BLaER1 treated with 17β-estradiol and CSF1 and Interleukin-3, amounts not matched to agents 10 nM and 100 nM (cell line): ENCODE results near the gene SORL1-AS1.

ENCODE experiments used
- H3K27ac ChIP-seq, 11 experiments: shearing (Covaris generic); formaldehyde crosslinking; 2 replicates each; pipeline ENCODE4 v1.8.1; 2022
- H3K27me3 ChIP-seq, 11 experiments: shearing (Covaris generic); formaldehyde crosslinking; 2 replicates each; pipeline ENCODE4 v1.8.1; 2022
- H3K36me3 ChIP-seq, 11 experiments: shearing (Covaris generic); formaldehyde crosslinking; 2 replicates each; pipeline ENCODE4 v1.8.1; 2022
- H3K4me1 ChIP-seq, 10 experiments: shearing (Covaris generic); formaldehyde crosslinking; 2 replicates each; pipeline ENCODE4 v1.8.1; 2022
- H3K4me2 ChIP-seq, 11 experiments: shearing (Covaris generic); formaldehyde crosslinking; 2 replicates each; pipeline ENCODE4 v1.8.1; 2022
- H3K4me3 ChIP-seq, 10 experiments: shearing (Covaris generic); formaldehyde crosslinking; 2 replicates each; pipeline ENCODE4 v1.8.1; 2022
- H3K9ac ChIP-seq, 11 experiments: shearing (Covaris generic); formaldehyde crosslinking; 2 replicates each; pipeline ENCODE4 v1.8.1; 2022
- H3K9me3 ChIP-seq, 11 experiments: shearing (Covaris generic); formaldehyde crosslinking; replicated peaks in 1 of 11; 2 replicates each; pipeline ENCODE4 v1.8.1; 2022
- H4K20me1 ChIP-seq, 11 experiments: shearing (Covaris generic); formaldehyde crosslinking; 2 replicates each; pipeline ENCODE4 v1.8.1; 2022
- Cebpa-rat ChIP-seq, 11 experiments: shearing (Covaris generic); IDR thresholded peaks; 2 replicates each; pipeline ENCODE4 v1.8.1; 2022

Gene SORL1-AS1

GRCh38 chr11:121452609-121453150, at the start of gene SORL1-AS1:
Gene SORL1-AS1, minus strand, starts transcription at chr11:121452967.
- peak within 1 kb of the TSS; percentile 63 to 82 (median 75) for H3K4me3 ChIP-seq
- peak within 1 kb of the TSS; percentile 92 to 100 (median 99) for H3K4me2 ChIP-seq
- TF ChIP-seq Cebpa-rat (IDR thresholded peaks at IDR 0.05), result no peak
- peaks cover 23 to 61% (median 47%) of the 10 kb centered on the region in 10 experiments; a peak in 19 of 20 replicates for H3K4me1 ChIP-seq
- peaks cover 37 to 49% (median 42%) of the 10 kb centered on the region in 11 experiments for H3K27me3 ChIP-seq
- peak within 1 kb of the TSS in 9 of 11 experiments; percentile 43 to 73 (median 54); a peak in 20 of 22 replicates for H3K27ac ChIP-seq
- H3K9me3 ChIP-seq, result peaks cover 0 to 8% (median 0%) of the 10 kb centered on the region in 11 experiments; a peak in 4 of 22 replicates
- H3K9ac ChIP-seq, result peak within 1 kb of the TSS; percentile 62 to 78 (median 76)
- H3K36me3 ChIP-seq, result no peaks in the 10 kb centered on the region
- H4K20me1 ChIP-seq, result no peaks in the 10 kb centered on the region

- Histone ChIP-seq H3K27ac (no peak overlapping the region), H3K4me3 (no peak overlapping the region), H3K9ac (no peak overlapping the region), H3K4me1 (peaks cover 2 to 18% (median 11%) of the 10 kb centered on the region in 10 experiments; a peak in 18 of 20 replicates), H3K36me3 (peaks cover 4 to 84% (median 67%) of the 10 kb centered on the region in 11 experiments; a peak in 20 of 22 replicates), H4K20me1 (no peaks in the 10 kb centered on the region), H3K9me3 (peaks cover 11 to 76% (median 60%) of the 10 kb centered on the region in 11 experiments), H3K4me2 (no peak overlapping the region), H3K27me3 (peaks cover 0 to 11% (median 0%) of the 10 kb centered on the region in 11 experiments; a peak in 3 of 22 replicates)
- no peak for TF ChIP-seq Cebpa-rat (IDR thresholded peaks at IDR 0.05)
Observed at GRCh38 chr11:121500717-121501116, 48.0 kb upstream of the SORL1-AS1 start.

- H3K27me3 ChIP-seq, result peaks cover 0 to 11% (median 0%) of the 10 kb centered on the region in 11 experiments; a peak in 3 of 22 replicates
- H4K20me1 ChIP-seq, result no peaks in the 10 kb centered on the region
- peaks cover 4 to 80% (median 68%) of the 10 kb centered on the region in 11 experiments; a peak in 20 of 22 replicates for H3K36me3 ChIP-seq
- no peak overlapping the region for H3K4me2 ChIP-seq
- H3K9ac ChIP-seq, result no peak overlapping the region
- H3K4me3 ChIP-seq, result no peak overlapping the region
- no peak overlapping the region for H3K27ac ChIP-seq
- peaks cover 7 to 22% (median 15%) of the 10 kb centered on the region in 10 experiments for H3K4me1 ChIP-seq
- TF ChIP-seq Cebpa-rat (IDR thresholded peaks at IDR 0.05), result no peak
- peaks cover 7 to 71% (median 59%) of the 10 kb centered on the region in 11 experiments for H3K9me3 ChIP-seq
Observed at GRCh38 chr11:121500275-121500674, 47.5 kb upstream of the SORL1-AS1 start.

GRCh38 chr11:121499405-121499804, 46.6 kb upstream of the SORL1-AS1 start:
- no peak for TF ChIP-seq Cebpa-rat (IDR thresholded peaks at IDR 0.05)
- peaks cover 16 to 31% (median 24%) of the 10 kb centered on the region in 10 experiments for H3K4me1 ChIP-seq
- H3K27me3 ChIP-seq, result peaks cover 0 to 11% (median 0%) of the 10 kb centered on the region in 11 experiments; a peak in 3 of 22 replicates
- H3K9me3 ChIP-seq, result peaks cover 6 to 63% (median 59%) of the 10 kb centered on the region in 11 experiments
- H4K20me1 ChIP-seq, result no peaks in the 10 kb centered on the region
- no peak overlapping the region for H3K9ac ChIP-seq
- H3K27ac ChIP-seq, result no peak overlapping the region
- no peak overlapping the region for H3K4me3 ChIP-seq
- no peak overlapping the region for H3K4me2 ChIP-seq
- peaks cover 4 to 80% (median 68%) of the 10 kb centered on the region in 11 experiments; a peak in 20 of 22 replicates for H3K36me3 ChIP-seq

GRCh38 chr11:121497176-121497998, 44.6 kb upstream of the SORL1-AS1 start:
- TF ChIP-seq Cebpa-rat (IDR thresholded peaks at IDR 0.05), result no peak

GRCh38 chr11:121494355-121495099, 41.8 kb upstream of the SORL1-AS1 start:
- Histone ChIP-seq H3K36me3 (peaks cover 4 to 71% (median 61%) of the 10 kb centered on the region in 11 experiments; a peak in 20 of 22 replicates), H3K4me1 (peaks cover 19 to 28% (median 24%) of the 10 kb centered on the region in 10 experiments), H3K9me3 (peaks cover 0 to 34% (median 26%) of the 10 kb centered on the region in 11 experiments; a peak in 18 of 22 replicates), H4K20me1 (no peaks in the 10 kb centered on the region), H3K27ac (peak overlapping the region in 3 of 11 experiments; percentile 8 to 15 (median 10); a peak in 4 of 22 replicates), H3K4me2 (peak overlapping the region; percentile 73 to 85 (median 79)), H3K27me3 (peaks cover 0 to 11% (median 0%) of the 10 kb centered on the region in 11 experiments; a peak in 3 of 22 replicates), H3K9ac (0 out of 22 replicates have a peak overlapping the region, but pooled peaks of 1 of the 11 experiments have one; percentile 23), H3K4me3 (peak overlapping the region in 3 of 10 experiments; percentile 5 to 30 (median 6); a peak in 1 of 20 replicates)
- TF ChIP-seq Cebpa-rat (IDR thresholded peaks at IDR 0.05), result no peak

More at GRCh38 chr11:121497176-121497998, 44.6 kb upstream of the SORL1-AS1 start:
- H3K9ac ChIP-seq, result no peak overlapping the region
- H3K9me3 ChIP-seq, result peaks cover 6 to 50% (median 44%) of the 10 kb centered on the region in 11 experiments
- no peak overlapping the region for H3K27ac ChIP-seq
- H4K20me1 ChIP-seq, result no peaks in the 10 kb centered on the region
- H3K36me3 ChIP-seq, result peaks cover 4 to 72% (median 62%) of the 10 kb centered on the region in 11 experiments; a peak in 20 of 22 replicates
- no peak overlapping the region for H3K4me2 ChIP-seq
- H3K4me1 ChIP-seq, result peaks cover 20 to 28% (median 24%) of the 10 kb centered on the region in 10 experiments
- peaks cover 0 to 11% (median 0%) of the 10 kb centered on the region in 11 experiments; a peak in 3 of 22 replicates for H3K27me3 ChIP-seq
- H3K4me3 ChIP-seq, result no peak overlapping the region

GRCh38 chr11:121489823-121490222, 37.1 kb upstream of the SORL1-AS1 start:
- no peaks in the 10 kb centered on the region for H3K27me3 ChIP-seq
- no peak for TF ChIP-seq Cebpa-rat (IDR thresholded peaks at IDR 0.05)
- H3K27ac ChIP-seq, result no peak overlapping the region
- H4K20me1 ChIP-seq, result no peaks in the 10 kb centered on the region
- peaks cover 15 to 38% (median 27%) of the 10 kb centered on the region in 10 experiments for H3K4me1 ChIP-seq
- peaks cover 0 to 13% (median 0%) of the 10 kb centered on the region in 11 experiments; a peak in 3 of 22 replicates for H3K9me3 ChIP-seq
- peaks cover 0 to 73% (median 46%) of the 10 kb centered on the region in 11 experiments; a peak in 18 of 22 replicates for H3K36me3 ChIP-seq
- no peak overlapping the region for H3K4me2 ChIP-seq
- H3K4me3 ChIP-seq, result no peak overlapping the region
- H3K9ac ChIP-seq, result no peak overlapping the region

- Histone ChIP-seq H3K9ac (no peak overlapping the region), H3K36me3 (peaks cover 0 to 73% (median 46%) of the 10 kb centered on the region in 11 experiments; a peak in 18 of 22 replicates), H3K27ac (0 out of 22 replicates have a peak overlapping the region, but pooled peaks of 1 of the 11 experiments have one; percentile 23), H3K27me3 (no peaks in the 10 kb centered on the region), H3K4me3 (no peak overlapping the region), H3K9me3 (peaks cover 0 to 13% (median 0%) of the 10 kb centered on the region in 11 experiments; a peak in 3 of 22 replicates), H4K20me1 (no peaks in the 10 kb centered on the region), H3K4me1 (peaks cover 17 to 38% (median 27%) of the 10 kb centered on the region in 10 experiments), H3K4me2 (no peak overlapping the region)
- TF ChIP-seq Cebpa-rat (IDR thresholded peaks at IDR 0.05), result no peak
Observed at GRCh38 chr11:121488641-121489040, 35.9 kb upstream of the SORL1-AS1 start.
